K562 (cell line): ENCODE data around the gene IP6K3. TPM values are rescaled to one million over a fixed set of nuclear protein-coding genes. Genes with fewer than 3 reads are reported as not detected.

ENCODE experiments used
- ATAC-seq: fragments of 200-7000 bp; cut with Tn5 transposase; 3 replicates; pipeline ENCODE4 v1.9.1; 2020; ENCODE audit warnings: moderate library complexity
- BruUV-seq: library from RNA; stranded (reverse); fragments of 400-500 nt; replicated peaks from 2 replicates; lab custom pipeline; 2021; lab: Mats Ljungman, UMichigan
- CTCF ChIA-PET: fragments of 300-600 bp; formaldehyde crosslinking; extraction: SDS; loops from one replicate; lab custom pipeline; 2021; ENCODE audit warnings: low intra/inter-chr PET ratio; lab: Yijun Ruan, JAX
- POLR2A ChIA-PET: fragments of 300-600, 350-650 bp; sonication (Branson Sonifier 250); formaldehyde crosslinking; extraction: SDS; loops from one replicate; lab custom pipeline; 2021; ENCODE audit warnings: antibody characterized with exemption, inconsistent platforms; lab: Yijun Ruan, JAX
- DNase-seq, 4 experiments: peaks; one replicate each; pipeline versions ENCODE4 v3.0.0 to v3.0.0-alpha.2; 2011 to 2018; ENCODE audit warnings: low spot score in 3 of 4, mixed read lengths in 3 of 4; ENCODE audit errors: extremely low read depth in 1 of 4
- FAIRE-seq: peaks from 2 replicates; lab custom pipeline; 2011; peaks lifted over from hg19 to GRCh38; lab: Jason Lieb, UNC
- H2AFZ ChIP-seq: 2 replicates; pipeline ENCODE4 v1.6.0; 2011; ENCODE audit warnings: low read depth, low read length, control low read depth, inconsistent platforms
- H3K27ac ChIP-seq: fragments of 200-600 bp; 3 replicates; pipeline ENCODE4 v1.8.0; 2011; ENCODE audit warnings: low read depth, mild to moderate bottlenecking, control low read depth, inconsistent platforms, low read length, moderate library complexity, mixed read lengths; ENCODE audit errors: extremely low read depth
- H3K27me3 ChIP-seq, 2 experiments: fragments of 300-600 bp in 1 of 2; 2 replicates in 1 of 2; 3 replicates in 1 of 2; pipeline versions ENCODE4 v1.6.0 to v1.8.0; 2011; ENCODE audit warnings: inconsistent platforms in 2 of 2, low read length in 2 of 2, mild to moderate bottlenecking in 1 of 2, mixed read lengths in 1 of 2, moderate library complexity in 1 of 2; ENCODE audit not compliant: control insufficient read depth in 2 of 2, insufficient read depth in 2 of 2
- H3K36me3 ChIP-seq: fragments of 300-600 bp; 3 replicates; pipeline ENCODE4 v1.8.0; 2011; ENCODE audit warnings: mild to moderate bottlenecking, low read length, inconsistent platforms; ENCODE audit not compliant: control insufficient read depth, insufficient read depth
- H3K4me1 ChIP-seq, 2 experiments: fragments of 200-600 bp in 1 of 2; replicated peaks in 1 of 2; 2 replicates in 1 of 2; 3 replicates in 1 of 2; pipeline versions ENCODE4 v1.5.1 to v1.8.0; 2011; ENCODE audit warnings: inconsistent platforms in 2 of 2, low read length in 2 of 2, mild to moderate bottlenecking in 1 of 2, mixed read lengths in 1 of 2, moderate library complexity in 1 of 2; ENCODE audit not compliant: control insufficient read depth in 2 of 2, insufficient read depth in 2 of 2
- H3K4me2 ChIP-seq: 2 replicates; pipeline ENCODE4 v1.6.1; 2011; ENCODE audit warnings: low read length, control low read depth, inconsistent platforms, mixed read lengths; ENCODE audit not compliant: insufficient read depth
- H3K4me3 ChIP-seq: fragments of 200-600 bp; sonication (generic), shearing (Covaris generic); 2 replicates; pipeline ENCODE4 v1.5.1; 2016; ENCODE audit warnings: control low read depth, inconsistent platforms
- H3K79me2 ChIP-seq: fragments of 200-600 bp; 3 replicates; pipeline ENCODE4 v1.8.0; 2011; ENCODE audit warnings: low read length, inconsistent platforms; ENCODE audit not compliant: control insufficient read depth, insufficient read depth
- H3K9ac ChIP-seq, 2 experiments: 2 replicates each; pipeline versions ENCODE4 v1.6.0 to v1.6.1; 2011; ENCODE audit warnings: low read depth in 2 of 2, low read length in 2 of 2, control low read depth in 1 of 2, inconsistent platforms in 1 of 2, mild to moderate bottlenecking in 1 of 2, mixed read lengths in 1 of 2; ENCODE audit not compliant: insufficient read depth in 1 of 2
- H3K9me1 ChIP-seq: one replicate; pipeline ENCODE4 v1.6.0; 2011; ENCODE audit warnings: inconsistent platforms, mild to moderate bottlenecking, low read length, moderate library complexity; ENCODE audit not compliant: control insufficient read depth, insufficient read depth
- H3K9me3 ChIP-seq: replicated peaks from 2 replicates; pipeline ENCODE4 v1.5.1; 2011; ENCODE audit warnings: low read depth, low read length, inconsistent platforms; ENCODE audit not compliant: control insufficient read depth, insufficient read depth
- H4K20me1 ChIP-seq: replicated peaks from 2 replicates; pipeline ENCODE4 v1.6.1; 2011; ENCODE audit warnings: low read length, inconsistent platforms, mixed read lengths; ENCODE audit not compliant: control insufficient read depth, insufficient read depth
- CBX1 ChIP-seq: sonication (generic); IDR thresholded peaks from 2 replicates; pipeline ENCODE4 v1.6.1; 2016; ENCODE audit warnings: antibody characterized with exemption, low read depth, mild to moderate bottlenecking
- ETV6 ChIP-seq, 3 experiments: fragments of 150-350 bp in 1 of 3; sonication (generic) in 1 of 3; formaldehyde crosslinking in 1 of 3; IDR thresholded peaks; 2 replicates each; pipeline versions ENCODE4 v1.6.1 to v1.8.0; 2014 to 2022; ENCODE audit warnings: borderline replicate concordance in 2 of 3, low read depth in 2 of 3, antibody characterized with exemption in 1 of 3, low read length in 1 of 3, mild to moderate bottlenecking in 1 of 3, missing genetic modification reagents in 1 of 3
- FOXP1 ChIP-seq: sonication (generic); formaldehyde crosslinking; IDR thresholded peaks from 2 replicates; pipeline ENCODE4 v1.8.0; 2022; ENCODE audit warnings: mild to moderate bottlenecking, missing genetic modification reagents
- NRF1 ChIP-seq, 2 experiments: fragments of 450-650 bp; IDR thresholded peaks in 1 of 2; conservative IDR thresholded peaks in 1 of 2; 2 replicates each; pipeline ENCODE4 v1.6.1; 2014; ENCODE audit warnings: mild to moderate bottlenecking in 2 of 2
- PTTG1 ChIP-seq: fragments of 450-650 bp; IDR thresholded peaks from 2 replicates; pipeline ENCODE4 v1.6.1; 2016; ENCODE audit warnings: low read depth, mild to moderate bottlenecking, missing genetic modification characterization, missing compliant biosample characterization
- SOX6 ChIP-seq: fragments of 450-650 bp; IDR thresholded peaks from 2 replicates; pipeline ENCODE4 v1.6.1; 2014; ENCODE audit warnings: mild to moderate bottlenecking
- ZNF140 ChIP-seq: fragments of 250-450 bp; sonication (Bioruptor Pico); IDR thresholded peaks from 2 replicates; pipeline ENCODE4 v1.8.0; 2021; ENCODE audit warnings: moderate library complexity, mild to moderate bottlenecking, inconsistent platforms
- WGBS: fragments of 100-300 bp; shearing (Covaris generic); methylation state at CpG from one replicate; pipeline ENCODE4 v1.1.6; 2016; ENCODE audit warnings: low coverage, mixed read lengths; ENCODE audit not compliant: insufficient coverage; ENCODE audit errors: missing lambda C conversion rate; 5-methylcytosine and 5-hydroxymethylcytosine counted together
- in situ Hi-C: fragments of 300-500 bp; cut with MboI; formaldehyde crosslinking; loops from 4 replicates; pipeline ENCODE4 v1.15.0; 2018; ENCODE audit warnings: inconsistent platforms, mixed read lengths
- intact Hi-C: fragments of 100-400 bp; cut with micrococcal nuclease; formaldehyde crosslinking; loops from 2 replicates; pipeline ENCODE4 v1.14.2; 2022
- polyA plus RNA-seq, 8 experiments: library from polyadenylated mRNA; depleted of rRNA in 4 of 8; stranded (reverse) in 5 of 8; unstranded in 3 of 8; fragments of >200 nt; fragmentation: Nextera tagmentation in 2 of 8; fragmentation: Illumina TruSeq in 1 of 8; extraction: Ambion mirVana in 2 of 8; extraction: Trizol in 1 of 8; gene quantifications; 2 replicates each; pipeline versions ENCODE4 v1.2.1 to v1.2.3, GENCODE V29; 2011 to 2014; ENCODE audit warnings: inconsistent platforms in 1 of 8, missing spikeins in 1 of 8
- total RNA-seq, 7 experiments: library from RNA; depleted of rRNA in 6 of 7; stranded (reverse); fragments of >200 nt in 6 of 7; fragmentation: Illumina TruSeq in 2 of 7; extraction: Trizol in 2 of 7; gene quantifications; 2 replicates each; pipeline versions ENCODE4 v1.2.1 to v1.2.3, GENCODE V29; 2011 to 2021; ENCODE audit warnings: low replicate concordance in 1 of 7

The IP6K3 gene
- total and polyA plus RNA-seq, 9 of the 15 experiments (the other 6 are each of a cell fraction or from before 2014, with no cell fraction given), result not detected

DNA sequence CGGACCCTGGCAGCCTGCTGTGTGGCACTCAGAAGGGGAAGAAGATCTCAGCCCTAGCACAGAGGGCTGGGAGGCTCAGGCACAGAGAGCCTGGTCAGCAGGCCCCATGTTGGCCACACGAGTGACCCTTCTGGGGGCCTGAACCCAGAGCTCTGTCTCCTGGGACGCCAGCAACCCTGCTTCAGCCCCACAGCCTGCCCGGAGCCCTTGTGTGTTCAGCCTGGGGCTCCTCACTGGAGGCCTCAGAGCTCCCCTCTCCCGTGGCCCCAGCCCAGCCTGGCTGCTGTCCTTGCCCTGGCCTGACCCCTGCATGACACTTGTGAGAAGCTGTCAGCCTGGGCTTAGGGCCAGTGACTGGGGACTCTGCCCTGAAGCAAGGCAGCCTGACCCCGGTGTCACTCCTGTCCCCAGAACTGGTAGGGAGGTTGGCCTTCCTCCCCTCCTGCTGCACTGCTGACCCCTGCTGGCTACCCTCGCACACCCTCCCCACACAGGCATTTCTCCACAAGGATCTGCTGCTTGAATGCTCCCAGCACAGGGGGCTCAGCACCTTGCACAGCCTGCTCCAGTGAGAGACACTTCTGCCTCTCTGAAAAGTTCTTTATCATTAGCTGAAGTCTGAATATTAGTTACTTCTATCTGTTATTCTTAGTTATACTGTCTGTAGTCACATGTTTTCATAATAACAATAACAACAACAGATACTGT lies 15.4 kb upstream of the IP6K3 start (continued):
- TF ChIP-seq ETV6 (IDR thresholded peaks at IDR 0.05; ENCODE audit: borderline replicate concordance in 1 of 2, low read depth in 2 of 2, low read length in 1 of 2) (no peak), ETV6 (CRISPR knock-in tag; IDR thresholded peaks at IDR 0.05; ENCODE audit: borderline replicate concordance) (no peak), SOX6 (0 out of 2 replicates have a peak, but pooled peaks have one; percentile 39), CBX1 (peak; percentile 46; the same call in 1 of the 2 replicates), PTTG1 (tag) (no peak), NRF1 (conservative IDR thresholded peaks at IDR 0.05 in 1 of 2, IDR thresholded peaks at IDR 0.05 in 1 of 2) (peak in 1 of 2 experiments; percentile 44; a peak in 1 of 4 replicates)

DNA sequence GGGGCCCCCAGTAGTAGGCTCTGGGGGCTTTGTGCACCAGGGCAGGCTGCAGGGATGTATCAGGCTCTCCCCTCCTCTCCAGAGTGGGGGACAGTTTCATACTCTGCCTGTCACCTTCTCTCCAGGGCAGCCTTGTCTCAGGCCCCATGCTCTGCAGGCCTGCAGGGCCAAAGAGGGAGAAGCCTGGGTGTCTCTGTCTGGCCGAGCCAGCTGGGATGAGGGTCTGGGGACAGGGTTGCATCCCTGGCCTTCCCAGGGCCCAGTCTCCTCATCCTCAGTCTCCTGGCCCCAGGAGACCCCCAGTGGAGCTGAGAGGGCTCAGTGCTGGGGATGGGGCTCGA lies 14.8 kb upstream of the IP6K3 start:
- ATAC-seq (no peak), FAIRE-seq (no peak)
- WGBS, result 6% methylated on average over 2 of the region's 2 CpGs

More for the DNA sequence above, 14.8 kb upstream of the IP6K3 start:
- Histone ChIP-seq H3K9ac (peak overlapping the region in 1 of 2 experiments; percentile 85; a peak in 2 of 4 replicates), H3K27me3 (peaks cover 37 to 67% of the 10 kb centered on the region in 2 experiments), H3K4me1 (peaks cover 0 to 16% of the 10 kb centered on the region in 2 experiments; a peak in 2 of 5 replicates), H3K27ac (no peak overlapping the region), H4K20me1 (0 out of 2 replicates have a peak, but pooled peaks cover 12% of the 10 kb centered on the region), H3K4me2 (no peak overlapping the region), H3K79me2 (no peaks in the 10 kb centered on the region), H3K36me3 (no peaks in the 10 kb centered on the region), H3K9me3 (no peaks in the 10 kb centered on the region), H3K4me3 (no peak overlapping the region), H2AFZ (no peak overlapping the region), H3K9me1 (no peaks in the 10 kb centered on the region)
- TF ChIP-seq FOXP1 (CRISPR knock-in tag) (0 out of 2 replicates have a peak, but pooled peaks have one; percentile 52), ZNF140 (CRISPR knock-in tag) (no peak)
- CTCF ChIA-PET, result interaction anchor here (2.1 to 2.6 kb wide), 4 partner anchors 17 to 176 kb away, joined by 12 to 18 read pairs (median 13); partner anchors contain the start of gene UQCC2
- no peak for DNase-seq
- in situ Hi-C loops, result loop anchor here (5.0 kb wide), 2 partner anchors 174 to 391 kb away; no protein-coding TSS in a partner anchor
- POLR2A ChIA-PET, result interaction anchor here (0.6 to 2.8 kb wide), 5 partner anchors 10 to 1446 kb away, joined by 3 to 12 read pairs (median 3); partner anchors contain the start of gene UQCC2
- intact Hi-C loops, result no loop called here
- no TSS peak for BruUV-seq
